ENCODE data around the gene PBX1. TPM values are rescaled to one million over a fixed set of nuclear protein-coding genes. Genes with fewer than 3 reads are reported as not detected.
A peak's percentile ranks its signal among the peaks of the same experiment; 100 is the strongest.

PBX1 gene
- total RNA-seq, 2 donors from 2014 or later, result 59.9 to 79.2 TPM

- 74 to 82% methylated on average over 5 to 7 of the region's 7 CpGs for WGBS, 2 experiments (ENCODE audit: insufficient coverage in 1 of 2, insufficient read length in 1 of 2)
- H3K27ac ChIP-seq (ENCODE audit: low read depth, low read length), result peak overlapping the region; percentile 71
- H3K9ac ChIP-seq (ENCODE audit: extremely low read depth, low read length, poor library complexity, severe bottlenecking), result no peak overlapping the region
- H3K9me3 ChIP-seq (ENCODE audit: control insufficient read depth, low read length), result no peaks in the 10 kb centered on the region
- peaks cover 15% of the 10 kb centered on the region for H3K4me1 ChIP-seq (ENCODE audit: control insufficient read depth, insufficient read depth, low read length)
- H3K36me3 Mint-ChIP-seq (ENCODE audit: low read depth), result peaks cover 19% of the 10 kb centered on the region
- no peaks in the 10 kb centered on the region for H3K36me3 ChIP-seq (ENCODE audit: control insufficient read depth, insufficient read depth, low read length)
- H3K27me3 ChIP-seq (ENCODE audit: control insufficient read depth, insufficient read depth, low read length, poor library complexity, severe bottlenecking), result no peaks in the 10 kb centered on the region
- DNase-seq, result no peak
- peaks cover 27% of the 10 kb centered on the region for H3K4me1 Mint-ChIP-seq
- H3K9me3 Mint-ChIP-seq, result no peaks in the 10 kb centered on the region
- H3K4me3 ChIP-seq (ENCODE audit: low read length), result no peak overlapping the region
- no peak overlapping the region for H3K4me3 Mint-ChIP-seq
- no peak for TF ChIP-seq CTCF (conservative IDR thresholded peaks at IDR 0.05)
- no peaks in the 10 kb centered on the region for H3K27me3 Mint-ChIP-seq (ENCODE audit: insufficient read depth)
- H3K27ac Mint-ChIP-seq, result no peak overlapping the region
Observed at GRCh38 chr1:164643018-164643417, 84.0 kb downstream of the PBX1 start.

GRCh38 chr1:164644268-164644667, 85.3 kb downstream of the PBX1 start:
- H3K27ac Mint-ChIP-seq, result no peak overlapping the region
- no peak overlapping the region for H3K4me3 Mint-ChIP-seq
- Histone ChIP-seq H3K9ac (ENCODE audit: extremely low read depth, low read length, poor library complexity, severe bottlenecking) (no peak overlapping the region), H3K27me3 (ENCODE audit: control insufficient read depth, insufficient read depth, low read length, poor library complexity, severe bottlenecking) (no peaks in the 10 kb centered on the region), H3K36me3 (ENCODE audit: control insufficient read depth, insufficient read depth, low read length) (no peaks in the 10 kb centered on the region), H3K27ac (ENCODE audit: low read depth, low read length) (peak overlapping the region; percentile 97), H3K9me3 (ENCODE audit: control insufficient read depth, low read length) (no peaks in the 10 kb centered on the region), H3K4me3 (ENCODE audit: low read length) (no peak overlapping the region), H3K4me1 (ENCODE audit: control insufficient read depth, insufficient read depth, low read length) (peaks cover 16% of the 10 kb centered on the region)
- no peaks in the 10 kb centered on the region for H3K9me3 Mint-ChIP-seq
- no peak for DNase-seq
- H3K27me3 Mint-ChIP-seq (ENCODE audit: insufficient read depth), result no peaks in the 10 kb centered on the region
- peaks cover 16% of the 10 kb centered on the region for H3K36me3 Mint-ChIP-seq (ENCODE audit: low read depth)
- peaks cover 29% of the 10 kb centered on the region for H3K4me1 Mint-ChIP-seq
- TF ChIP-seq CTCF (conservative IDR thresholded peaks at IDR 0.05), result no peak
- WGBS, 2 experiments (ENCODE audit: insufficient coverage in 1 of 2, insufficient read length in 1 of 2), result 92% methylated on average over 2 of the region's 3 CpGs; no CpG with 5 or more reads in 1 of the 2 experiments

DNA sequence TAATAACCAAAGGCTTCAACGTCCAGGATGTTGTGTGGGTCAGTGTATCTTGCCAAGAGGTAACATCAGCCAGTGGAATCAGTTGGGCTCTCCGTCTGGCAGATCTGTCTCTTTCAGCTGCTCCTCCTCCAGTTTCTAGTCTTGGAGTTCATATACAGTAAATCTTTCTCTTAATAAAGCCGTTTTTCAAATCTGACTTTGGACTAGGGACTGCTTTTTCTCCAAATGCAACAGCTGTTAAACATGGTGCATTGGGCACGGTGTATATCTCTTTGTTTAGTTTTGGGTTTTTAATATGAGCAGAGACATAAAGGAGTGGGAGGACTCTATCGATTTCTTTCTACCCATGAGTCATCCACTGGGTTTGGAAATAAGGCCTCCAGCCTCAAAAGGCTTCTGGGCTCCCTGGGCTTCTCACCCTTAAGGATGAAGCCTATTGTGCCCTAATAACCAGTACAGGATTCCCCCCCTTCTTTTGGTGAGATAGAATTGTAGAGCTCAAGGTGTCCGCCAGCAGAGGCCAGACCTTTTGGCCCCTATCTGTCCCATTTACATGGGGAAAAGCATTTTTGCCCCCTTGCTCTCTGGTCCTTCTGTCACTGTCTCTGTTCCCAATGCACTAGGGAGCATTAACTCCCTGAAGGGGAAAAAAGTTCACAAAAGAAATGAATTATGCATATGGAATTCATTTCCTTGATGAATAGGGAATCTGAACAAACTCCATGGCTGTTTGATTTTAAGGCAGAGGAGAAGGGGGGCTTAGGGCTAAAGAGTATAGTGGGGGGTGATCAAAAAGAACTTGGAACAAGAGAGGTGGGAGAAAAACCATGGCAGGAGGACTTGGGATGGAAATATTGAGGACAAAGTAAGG, 86.0 kb downstream of the PBX1 start:
- Histone ChIP-seq H3K4me3 (ENCODE audit: low read length) (no peak overlapping the region), H3K27me3 (ENCODE audit: control insufficient read depth, insufficient read depth, low read length, poor library complexity, severe bottlenecking) (no peaks in the 10 kb centered on the region), H3K4me1 (ENCODE audit: control insufficient read depth, insufficient read depth, low read length) (peaks cover 18% of the 10 kb centered on the region), H3K36me3 (ENCODE audit: control insufficient read depth, insufficient read depth, low read length) (no peaks in the 10 kb centered on the region), H3K9ac (ENCODE audit: extremely low read depth, low read length, poor library complexity, severe bottlenecking) (no peak overlapping the region), H3K9me3 (ENCODE audit: control insufficient read depth, low read length) (no peaks in the 10 kb centered on the region), H3K27ac (ENCODE audit: low read depth, low read length) (peak overlapping the region; percentile 97)
- no peak overlapping the region for H3K27ac Mint-ChIP-seq
- no peaks in the 10 kb centered on the region for H3K27me3 Mint-ChIP-seq (ENCODE audit: insufficient read depth)
- H3K4me1 Mint-ChIP-seq, result peaks cover 33% of the 10 kb centered on the region
- no peak overlapping the region for H3K4me3 Mint-ChIP-seq
- TF ChIP-seq CTCF (conservative IDR thresholded peaks at IDR 0.05), result no peak
- peaks cover 16% of the 10 kb centered on the region for H3K36me3 Mint-ChIP-seq (ENCODE audit: low read depth)
- no peaks in the 10 kb centered on the region for H3K9me3 Mint-ChIP-seq
- DNase-seq, result no peak
- 83 to 89% methylated on average over 2 to 6 of the region's 6 CpGs for WGBS, 2 experiments (ENCODE audit: insufficient coverage in 1 of 2, insufficient read length in 1 of 2)

All from endodermal cell (in vitro differentiated cells).